GM12873 (cell line): Measurements from ENCODE around the gene SNAP91.

ENCODE experiments used
- TF ChIP-seq, protein P1 (sequence below): IDR thresholded peaks from 2 replicates; pipeline ENCODE4 v1.5.1; 2012; ENCODE audit warnings: low read depth, mild to moderate bottlenecking, moderate library complexity, low read length, control low read depth; ENCODE audit not compliant: insufficient read depth; ENCODE audit errors: missing control alignments

The SNAP91 gene

DNA sequence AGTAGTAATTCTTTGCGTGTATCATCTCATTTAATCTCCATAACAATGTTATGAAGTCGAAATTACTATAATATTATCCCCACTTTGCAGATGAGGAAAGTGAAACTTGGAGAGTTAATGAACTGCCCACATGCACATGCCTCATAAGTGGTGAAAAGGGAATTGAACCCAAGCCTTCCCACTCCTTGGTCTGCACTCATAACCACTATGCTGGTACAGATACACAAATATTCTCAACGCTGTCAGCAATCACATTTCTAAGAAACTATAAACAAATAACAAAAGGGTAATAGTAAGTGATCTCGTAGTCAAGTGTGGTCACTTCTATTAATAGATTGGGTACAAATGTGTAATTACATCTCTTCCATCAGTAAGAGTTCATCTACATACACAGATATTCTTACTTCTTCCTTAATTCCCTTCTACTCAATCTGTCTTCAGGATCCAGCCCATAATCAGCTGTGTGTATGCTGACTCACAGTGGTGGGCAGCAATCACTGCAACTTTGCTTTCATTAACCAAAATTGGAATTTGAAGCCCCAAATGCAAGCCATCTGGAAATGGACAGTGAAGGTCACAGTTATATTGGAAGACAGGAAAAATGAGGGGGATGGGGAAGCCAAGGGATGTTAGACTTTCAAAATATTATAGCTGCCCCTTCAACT, 190.0 kb downstream of the SNAP91 start:
- TF ChIP-seq, protein P1, sequence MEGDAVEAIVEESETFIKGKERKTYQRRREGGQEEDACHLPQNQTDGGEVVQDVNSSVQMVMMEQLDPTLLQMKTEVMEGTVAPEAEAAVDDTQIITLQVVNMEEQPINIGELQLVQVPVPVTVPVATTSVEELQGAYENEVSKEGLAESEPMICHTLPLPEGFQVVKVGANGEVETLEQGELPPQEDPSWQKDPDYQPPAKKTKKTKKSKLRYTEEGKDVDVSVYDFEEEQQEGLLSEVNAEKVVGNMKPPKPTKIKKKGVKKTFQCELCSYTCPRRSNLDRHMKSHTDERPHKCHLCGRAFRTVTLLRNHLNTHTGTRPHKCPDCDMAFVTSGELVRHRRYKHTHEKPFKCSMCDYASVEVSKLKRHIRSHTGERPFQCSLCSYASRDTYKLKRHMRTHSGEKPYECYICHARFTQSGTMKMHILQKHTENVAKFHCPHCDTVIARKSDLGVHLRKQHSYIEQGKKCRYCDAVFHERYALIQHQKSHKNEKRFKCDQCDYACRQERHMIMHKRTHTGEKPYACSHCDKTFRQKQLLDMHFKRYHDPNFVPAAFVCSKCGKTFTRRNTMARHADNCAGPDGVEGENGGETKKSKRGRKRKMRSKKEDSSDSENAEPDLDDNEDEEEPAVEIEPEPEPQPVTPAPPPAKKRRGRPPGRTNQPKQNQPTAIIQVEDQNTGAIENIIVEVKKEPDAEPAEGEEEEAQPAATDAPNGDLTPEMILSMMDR = peak; percentile 28

DNA sequence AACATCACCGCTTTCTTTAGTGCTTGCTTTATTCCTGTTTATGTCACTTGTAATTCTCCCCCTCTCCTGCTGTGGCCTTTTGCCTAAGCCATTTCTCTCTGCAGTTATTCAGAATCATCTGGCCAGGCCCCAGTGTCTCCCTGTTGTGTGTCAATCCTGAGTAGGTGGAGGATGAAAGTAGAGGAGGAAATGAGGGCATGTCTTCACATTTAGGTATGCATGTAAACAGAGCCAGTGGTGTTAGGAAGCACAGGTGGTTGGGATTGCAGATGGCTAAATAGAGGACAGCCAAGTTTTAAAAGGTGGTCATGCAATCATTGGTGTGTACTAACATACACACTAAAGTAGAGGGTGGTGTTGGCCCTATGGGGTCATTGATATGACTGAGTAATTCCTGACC, 191.4 kb downstream of the SNAP91 start:
- TF ChIP-seq, protein P1 = no peak

DNA sequence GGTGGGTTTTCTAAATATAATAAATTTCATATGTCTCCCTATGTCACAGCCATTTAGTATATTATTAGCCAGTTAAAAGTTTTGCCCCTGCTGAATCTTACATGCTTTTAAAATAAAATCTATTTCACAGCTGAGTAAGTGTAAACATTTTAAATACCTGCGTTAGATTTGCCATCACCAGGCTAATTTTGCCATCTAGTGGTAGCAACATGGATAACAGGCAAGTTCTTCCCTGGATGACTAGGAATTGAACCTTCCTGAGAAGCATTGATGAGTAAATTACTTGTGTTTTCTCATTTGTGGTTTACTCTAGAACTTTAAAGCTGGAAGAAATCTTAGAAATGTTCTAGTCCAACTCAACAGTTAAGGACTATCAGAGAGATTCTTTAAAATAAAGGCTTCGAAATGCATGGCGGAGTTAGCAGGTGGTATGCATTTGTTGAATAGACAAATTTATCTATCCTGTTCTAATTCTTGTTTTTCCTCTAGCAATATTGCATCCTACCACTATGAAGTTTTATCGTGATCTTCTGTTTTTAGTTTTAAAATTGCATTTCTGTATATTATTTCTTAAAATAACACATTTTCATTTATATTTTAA, 193.9 kb downstream of the SNAP91 start:
- TF ChIP-seq, protein P1 = peak; percentile 77

DNA sequence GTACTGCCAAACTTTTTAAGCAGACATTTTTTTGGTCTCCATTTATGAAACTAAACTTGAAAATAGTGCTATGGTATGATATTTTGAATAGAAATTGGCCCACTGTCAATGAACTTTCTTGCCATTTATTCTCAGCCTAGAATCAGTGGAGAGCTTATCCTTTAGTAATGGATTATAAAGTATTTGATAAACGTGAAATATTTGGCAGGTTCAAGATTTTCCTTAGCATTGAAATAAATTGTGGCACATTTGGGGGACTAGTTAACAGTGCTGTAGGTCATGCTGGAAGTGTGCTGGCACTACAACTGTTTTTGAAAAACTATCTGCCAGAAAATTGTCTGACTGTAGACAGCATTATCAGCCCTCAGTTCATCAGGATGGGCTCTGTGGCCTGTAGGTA, 194.4 kb downstream of the SNAP91 start:
- TF ChIP-seq, protein P1 = no peak

DNA sequence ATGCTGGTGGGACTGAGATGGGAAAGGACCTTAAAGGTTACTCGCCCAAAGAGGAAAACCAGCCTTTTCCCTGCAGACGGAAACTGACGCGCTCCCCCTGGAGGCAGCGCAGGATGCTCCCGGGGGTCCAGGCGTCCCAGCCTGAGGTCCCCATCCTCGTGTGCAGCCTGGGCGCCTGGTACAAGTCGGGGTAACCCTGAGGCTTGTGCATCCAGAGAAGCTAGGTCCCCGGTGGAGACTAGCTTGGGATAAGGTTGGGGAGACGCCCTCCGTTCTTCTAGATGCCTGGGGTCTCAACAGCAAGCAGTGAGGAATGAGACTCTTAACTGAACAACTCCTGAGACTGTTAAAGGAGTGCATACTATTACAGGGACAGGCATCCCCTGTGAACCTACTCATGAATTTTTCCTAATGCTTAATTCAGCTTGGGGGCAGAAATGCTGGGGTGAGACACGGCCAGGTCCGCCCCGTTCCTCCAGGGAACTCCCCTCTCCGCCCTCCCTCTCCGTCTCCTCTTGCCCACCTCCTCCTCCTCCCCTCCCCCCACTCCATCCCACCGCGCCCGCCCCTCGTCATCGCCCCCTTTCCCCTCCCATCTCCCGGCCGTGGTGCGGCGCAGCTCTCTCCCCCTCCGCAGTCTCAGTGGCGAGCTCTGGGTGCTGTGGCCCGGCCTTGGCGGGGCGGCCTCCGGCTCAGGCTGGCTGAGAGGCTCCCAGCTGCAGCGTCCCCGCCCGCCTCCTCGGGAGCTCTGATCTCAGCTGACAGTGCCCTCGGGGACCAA, 196.8 kb downstream of the SNAP91 start, which contains the start of gene PRSS35:
PRSS35 (plus strand) TSS at position 634 of the 781 bp plus-strand sequence. CDS start 10,908 bp downstream, outside the sequence.
- TF ChIP-seq, protein P1 = peak; percentile 59

DNA sequence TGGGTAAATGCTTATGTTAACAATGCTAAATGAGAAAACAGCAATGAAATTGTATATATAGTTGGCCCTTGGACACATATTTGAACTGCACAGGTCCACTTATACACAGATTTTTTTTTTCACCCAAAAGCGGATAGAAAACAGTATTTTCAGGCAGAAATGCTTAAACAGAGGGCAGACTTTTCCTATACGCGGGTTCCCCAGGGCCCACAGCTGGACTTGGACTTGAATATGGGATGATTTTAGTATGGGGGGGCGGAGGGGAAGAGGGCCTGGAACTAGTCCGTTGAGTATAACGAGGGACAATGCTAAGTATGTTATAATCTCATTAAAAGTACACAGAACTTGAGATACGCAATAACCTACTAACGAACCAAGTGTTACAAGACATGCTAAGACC, 197.6 kb downstream of the SNAP91 start:
- TF ChIP-seq, protein P1 = no peak

DNA sequence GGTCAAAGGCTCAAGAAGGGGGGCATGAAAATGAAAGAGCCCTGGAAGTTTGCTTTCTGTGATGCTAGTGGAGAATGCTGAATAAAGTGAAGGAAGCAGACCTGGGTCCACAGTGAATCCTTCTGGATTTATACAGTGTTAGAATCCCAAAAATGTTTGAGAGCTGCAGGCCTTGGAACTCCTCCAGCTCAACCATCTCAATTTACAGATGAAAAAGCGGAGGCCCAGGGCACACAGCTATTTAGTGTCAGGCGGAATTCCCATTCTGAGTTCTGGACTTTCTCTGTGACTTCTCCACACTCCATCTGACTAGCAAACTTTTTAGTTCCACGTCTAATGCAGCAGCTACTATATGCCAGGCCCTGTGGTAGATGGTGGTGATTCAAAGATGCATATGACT, 198.1 kb downstream of the SNAP91 start:
- TF ChIP-seq, protein P1 = no peak
